Upper lobe of left lung (tissue), 4 donors: ENCODE results near the gene LLGL1.

Experiments
- POLR2AphosphoS5 ChIP-seq, 2 donors: sonication (generic); formaldehyde crosslinking; IDR thresholded peaks; one replicate each; pipeline ENCODE4 v1.5.1; 2017; ENCODE audit warnings: antibody characterized with exemption in 2 of 2
- TF ChIP-seq, protein P1 (sequence below), 6 experiments: fragments of 450-650 bp in 4 of 6; fragments of 200-600 bp in 2 of 6; sonication (generic) in 2 of 6; IDR thresholded peaks; one replicate each; pipeline ENCODE4 v1.5.1; 2016 to 2019; ENCODE audit warnings: antibody characterized with exemption in 6 of 6

DNA sequence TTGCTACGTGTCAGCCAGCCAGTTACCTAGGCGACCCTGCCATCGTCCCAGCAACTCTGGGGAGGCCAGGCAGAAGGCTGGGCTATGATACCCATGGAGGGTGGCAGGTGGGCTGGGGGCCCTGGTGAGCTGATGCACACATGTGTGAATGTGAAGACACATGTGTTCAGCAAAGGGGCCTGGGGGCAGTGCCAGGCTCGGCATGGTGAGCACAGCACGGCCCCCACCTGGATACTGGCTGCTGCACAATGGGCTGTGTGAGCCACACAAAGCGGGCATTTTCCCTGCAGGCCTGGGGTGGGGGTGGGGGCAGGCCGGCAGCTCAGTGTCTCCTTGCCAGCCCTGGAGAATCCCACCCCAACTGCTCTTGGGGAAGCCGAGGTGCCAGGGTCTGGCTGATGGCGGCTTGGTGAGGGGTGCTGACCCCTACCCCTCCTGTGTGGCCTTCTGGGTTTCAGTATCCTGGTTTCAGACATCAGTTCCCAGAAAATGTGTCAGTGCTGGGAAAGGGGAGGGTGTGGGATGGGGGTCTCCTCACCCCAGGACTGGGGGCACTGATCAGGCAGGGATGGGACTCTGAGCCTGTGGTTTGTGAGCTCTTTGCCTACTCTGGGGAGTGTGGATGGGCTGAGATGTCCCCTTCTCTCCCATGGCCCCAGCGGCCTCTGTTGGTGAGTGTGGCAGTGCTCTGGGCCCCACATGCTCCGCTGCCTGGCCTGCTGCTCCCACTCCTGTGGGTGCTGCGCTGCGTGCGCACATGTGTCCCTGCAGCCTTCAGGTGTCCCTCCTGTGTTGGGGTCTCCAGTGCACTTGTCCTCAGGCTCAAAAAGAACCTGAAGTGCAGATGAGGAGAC lies 5.1 kb downstream of the LLGL1 start:
- no peak for TF ChIP-seq POLR2AphosphoS5 (IDR thresholded peaks at IDR 0.05)
- TF ChIP-seq, protein P1, sequence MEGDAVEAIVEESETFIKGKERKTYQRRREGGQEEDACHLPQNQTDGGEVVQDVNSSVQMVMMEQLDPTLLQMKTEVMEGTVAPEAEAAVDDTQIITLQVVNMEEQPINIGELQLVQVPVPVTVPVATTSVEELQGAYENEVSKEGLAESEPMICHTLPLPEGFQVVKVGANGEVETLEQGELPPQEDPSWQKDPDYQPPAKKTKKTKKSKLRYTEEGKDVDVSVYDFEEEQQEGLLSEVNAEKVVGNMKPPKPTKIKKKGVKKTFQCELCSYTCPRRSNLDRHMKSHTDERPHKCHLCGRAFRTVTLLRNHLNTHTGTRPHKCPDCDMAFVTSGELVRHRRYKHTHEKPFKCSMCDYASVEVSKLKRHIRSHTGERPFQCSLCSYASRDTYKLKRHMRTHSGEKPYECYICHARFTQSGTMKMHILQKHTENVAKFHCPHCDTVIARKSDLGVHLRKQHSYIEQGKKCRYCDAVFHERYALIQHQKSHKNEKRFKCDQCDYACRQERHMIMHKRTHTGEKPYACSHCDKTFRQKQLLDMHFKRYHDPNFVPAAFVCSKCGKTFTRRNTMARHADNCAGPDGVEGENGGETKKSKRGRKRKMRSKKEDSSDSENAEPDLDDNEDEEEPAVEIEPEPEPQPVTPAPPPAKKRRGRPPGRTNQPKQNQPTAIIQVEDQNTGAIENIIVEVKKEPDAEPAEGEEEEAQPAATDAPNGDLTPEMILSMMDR (IDR thresholded peaks at IDR 0.05): no peak
